Loucy (cell line): ENCODE results near the gene ADCY2.

Experiments used
- H2AFZ ChIP-seq: fragments of 200-600 bp; sonication (generic); 2 replicates; pipeline ENCODE4 v1.6.0; 2016; ENCODE audit warnings: antibody characterized with exemption, mild to moderate bottlenecking, low read length, moderate library complexity
- H3F3A ChIP-seq: fragments of 200-600 bp; 2 replicates; pipeline ENCODE4 v1.6.0; 2016; ENCODE audit warnings: antibody characterized with exemption, low read depth, mild to moderate bottlenecking
- H3K27me3 ChIP-seq: fragments of 200-600 bp; sonication (generic); 2 replicates; pipeline ENCODE4 v1.6.1; 2014; ENCODE audit warnings: low read length, mild to moderate bottlenecking; ENCODE audit not compliant: insufficient read depth, poor library complexity, severe bottlenecking
- H3K36me3 ChIP-seq: fragments of 200-600 bp; sonication (generic); 2 replicates; pipeline ENCODE4 v1.6.1; 2016; ENCODE audit warnings: low read length; ENCODE audit not compliant: insufficient read depth
- H3K4me1 ChIP-seq: fragments of 200-600 bp; sonication (generic); 2 replicates; pipeline ENCODE4 v1.5.1; 2014; ENCODE audit warnings: low read length, mild to moderate bottlenecking; ENCODE audit not compliant: insufficient read depth, poor library complexity, severe bottlenecking
- H3K4me2 ChIP-seq: fragments of 200-600 bp; sonication (generic); 2 replicates; pipeline ENCODE4 v1.6.0; 2014; ENCODE audit warnings: antibody characterized with exemption, low read length, low read depth, mild to moderate bottlenecking; ENCODE audit not compliant: poor library complexity, severe bottlenecking
- H3K4me3 ChIP-seq: fragments of 200-600 bp; sonication (generic); 2 replicates; pipeline ENCODE4 v1.5.1; 2014; ENCODE audit warnings: low read length, mild to moderate bottlenecking, mixed read lengths; ENCODE audit not compliant: poor library complexity, severe bottlenecking
- H3K79me2 ChIP-seq: fragments of 200-600 bp; sonication (generic); 2 replicates; pipeline ENCODE4 v1.6.1; 2014; ENCODE audit warnings: low read length; ENCODE audit not compliant: insufficient read depth
- H3K9ac ChIP-seq: fragments of 200-600 bp; sonication (generic); 2 replicates; pipeline ENCODE4 v1.6.0; 2014; ENCODE audit warnings: mild to moderate bottlenecking, low read depth, low read length, moderate library complexity; ENCODE audit not compliant: poor library complexity, severe bottlenecking
- H3K9me2 ChIP-seq: fragments of 200-600 bp; sonication (generic); replicated peaks from 2 replicates; pipeline ENCODE4 v1.6.1; 2016; ENCODE audit warnings: low read depth, low read length, mixed read lengths
- H3K9me3 ChIP-seq: fragments of 200-600 bp; sonication (generic); 2 replicates; pipeline ENCODE4 v1.6.1; 2014; ENCODE audit warnings: mild to moderate bottlenecking, antibody characterized with exemption, low read length, low read depth; ENCODE audit not compliant: insufficient read depth
- H4K20me1 ChIP-seq: fragments of 200-600 bp; sonication (generic); 2 replicates; pipeline ENCODE4 v1.6.0; 2014; ENCODE audit warnings: antibody characterized with exemption, low read length, mild to moderate bottlenecking; ENCODE audit not compliant: insufficient read depth, poor library complexity, severe bottlenecking
- EZH2phosphoT487 ChIP-seq: fragments of 200-600 bp; IDR thresholded peaks from 2 replicates; pipeline ENCODE4 v1.6.1; 2018; ENCODE audit warnings: antibody characterized with exemption, mild to moderate bottlenecking, moderate library complexity, borderline replicate concordance
- TF ChIP-seq, protein P1 (sequence below): fragments of 200-600 bp; sonication (generic); conservative IDR thresholded peaks from 2 replicates; pipeline ENCODE4 v1.5.1; 2014; ENCODE audit warnings: mild to moderate bottlenecking, antibody characterized with exemption, low read length

ADCY2 gene

DNA sequence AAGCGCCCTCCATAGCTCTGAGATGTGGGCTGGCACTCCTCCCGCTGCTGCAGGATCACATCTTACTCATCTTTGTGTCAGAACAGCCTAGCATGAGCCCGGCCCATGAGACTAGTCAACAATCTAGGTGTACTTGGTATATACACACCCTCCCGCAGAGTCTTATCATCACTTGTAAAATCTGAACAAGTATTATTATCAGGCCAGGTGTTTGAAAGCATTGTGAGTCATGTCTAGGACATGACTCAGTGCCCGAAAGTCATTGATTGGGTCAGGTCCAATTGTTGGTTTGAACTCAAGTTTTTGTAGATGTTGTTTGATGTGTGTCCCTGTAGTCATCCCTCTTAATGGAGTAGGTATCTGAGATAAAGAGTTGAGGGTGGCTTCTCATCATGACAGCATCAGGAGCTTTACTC is 346.3 kb downstream of the ADCY2 start:
- Histone ChIP-seq H3K79me2 (no peaks in the 10 kb centered on the region), H3K36me3 (no peaks in the 10 kb centered on the region), H3K4me3 (no peak overlapping the region), H3K9me3 (no peaks in the 10 kb centered on the region), H2AFZ (no peak overlapping the region), H4K20me1 (no peaks in the 10 kb centered on the region), H3K4me1 (peaks cover 5% of the 10 kb centered on the region), H3K4me2 (no peak overlapping the region), H3K9me2 (no peaks in the 10 kb centered on the region), H3K9ac (no peak overlapping the region), H3F3A (no peaks in the 10 kb centered on the region), H3K27me3 (no peaks in the 10 kb centered on the region)
- TF ChIP-seq EZH2phosphoT487 = no peak
- TF ChIP-seq, protein P1, sequence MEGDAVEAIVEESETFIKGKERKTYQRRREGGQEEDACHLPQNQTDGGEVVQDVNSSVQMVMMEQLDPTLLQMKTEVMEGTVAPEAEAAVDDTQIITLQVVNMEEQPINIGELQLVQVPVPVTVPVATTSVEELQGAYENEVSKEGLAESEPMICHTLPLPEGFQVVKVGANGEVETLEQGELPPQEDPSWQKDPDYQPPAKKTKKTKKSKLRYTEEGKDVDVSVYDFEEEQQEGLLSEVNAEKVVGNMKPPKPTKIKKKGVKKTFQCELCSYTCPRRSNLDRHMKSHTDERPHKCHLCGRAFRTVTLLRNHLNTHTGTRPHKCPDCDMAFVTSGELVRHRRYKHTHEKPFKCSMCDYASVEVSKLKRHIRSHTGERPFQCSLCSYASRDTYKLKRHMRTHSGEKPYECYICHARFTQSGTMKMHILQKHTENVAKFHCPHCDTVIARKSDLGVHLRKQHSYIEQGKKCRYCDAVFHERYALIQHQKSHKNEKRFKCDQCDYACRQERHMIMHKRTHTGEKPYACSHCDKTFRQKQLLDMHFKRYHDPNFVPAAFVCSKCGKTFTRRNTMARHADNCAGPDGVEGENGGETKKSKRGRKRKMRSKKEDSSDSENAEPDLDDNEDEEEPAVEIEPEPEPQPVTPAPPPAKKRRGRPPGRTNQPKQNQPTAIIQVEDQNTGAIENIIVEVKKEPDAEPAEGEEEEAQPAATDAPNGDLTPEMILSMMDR = no peak

DNA sequence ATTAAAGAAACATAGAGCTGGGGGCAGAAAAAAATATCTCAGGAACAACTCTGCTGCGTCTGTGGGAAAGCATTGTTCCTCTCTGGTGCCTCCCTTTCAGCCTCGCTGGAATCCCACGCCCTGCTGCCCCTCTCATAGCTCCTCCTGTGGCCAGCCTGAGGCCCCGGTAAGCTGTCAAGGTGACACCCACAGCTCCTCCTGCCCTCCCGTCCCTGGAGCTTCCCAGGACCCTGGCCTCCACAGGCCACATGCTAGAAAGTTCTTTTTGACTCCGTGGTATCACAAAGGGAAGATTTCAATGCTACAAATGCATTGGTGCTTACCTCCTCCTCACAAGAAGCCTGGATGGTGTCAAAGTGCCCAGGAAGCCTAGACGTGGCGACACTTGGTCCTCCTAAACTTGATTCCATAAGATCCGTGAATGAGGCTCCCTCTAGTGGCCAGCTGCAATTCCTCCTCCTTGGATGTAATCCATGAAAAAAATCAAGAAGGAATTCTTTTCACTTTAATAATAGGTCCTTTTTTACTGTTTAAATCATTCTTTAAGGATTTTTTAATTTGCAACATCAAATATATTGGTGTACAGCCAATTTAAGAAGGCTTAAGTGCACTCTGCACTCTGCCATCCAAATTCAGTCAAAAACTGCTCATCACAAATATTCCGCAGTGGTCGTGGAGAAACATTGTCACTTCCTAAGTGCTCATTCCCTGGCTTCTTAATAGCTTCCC is 350.1 kb downstream of the ADCY2 start:
- Histone ChIP-seq H3K27me3 (no peaks in the 10 kb centered on the region), H3K9me2 (no peaks in the 10 kb centered on the region), H3K4me3 (no peak overlapping the region), H3F3A (no peaks in the 10 kb centered on the region), H3K9me3 (no peaks in the 10 kb centered on the region), H3K9ac (no peak overlapping the region), H3K4me2 (no peak overlapping the region), H3K36me3 (no peaks in the 10 kb centered on the region), H4K20me1 (no peaks in the 10 kb centered on the region), H2AFZ (no peak overlapping the region), H3K79me2 (no peaks in the 10 kb centered on the region), H3K4me1 (peaks cover 5% of the 10 kb centered on the region)
- TF ChIP-seq, protein P1 = peak; percentile 97
- TF ChIP-seq EZH2phosphoT487 = no peak

DNA sequence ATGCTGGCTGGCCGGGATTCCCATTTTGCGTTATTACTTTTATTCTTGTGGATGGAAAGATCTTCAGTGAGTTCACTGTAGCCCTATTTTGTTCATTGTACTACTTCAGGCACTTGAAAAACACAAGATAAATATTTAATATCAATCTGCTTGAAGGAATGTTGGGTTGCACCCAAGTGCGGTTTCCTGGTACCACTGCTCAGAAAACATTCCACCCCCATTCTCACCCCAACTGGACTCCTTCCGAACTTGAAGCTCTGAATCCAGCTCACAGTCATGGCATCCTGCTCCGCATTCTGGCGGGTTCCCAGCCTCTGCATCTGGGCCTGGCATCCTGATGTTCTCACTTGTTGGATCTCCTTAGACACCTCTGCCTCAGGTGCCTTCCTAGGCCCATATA is 351.8 kb downstream of the ADCY2 start:
- Histone ChIP-seq H3K36me3 (no peaks in the 10 kb centered on the region), H3K4me3 (no peak overlapping the region), H3K9me3 (no peaks in the 10 kb centered on the region), H3K9ac (no peak overlapping the region), H3K27me3 (no peaks in the 10 kb centered on the region), H4K20me1 (no peaks in the 10 kb centered on the region), H3K79me2 (no peaks in the 10 kb centered on the region), H3F3A (no peaks in the 10 kb centered on the region), H2AFZ (no peak overlapping the region), H3K4me1 (peaks cover 5% of the 10 kb centered on the region), H3K4me2 (no peak overlapping the region), H3K9me2 (no peaks in the 10 kb centered on the region)
- TF ChIP-seq EZH2phosphoT487 = no peak

DNA sequence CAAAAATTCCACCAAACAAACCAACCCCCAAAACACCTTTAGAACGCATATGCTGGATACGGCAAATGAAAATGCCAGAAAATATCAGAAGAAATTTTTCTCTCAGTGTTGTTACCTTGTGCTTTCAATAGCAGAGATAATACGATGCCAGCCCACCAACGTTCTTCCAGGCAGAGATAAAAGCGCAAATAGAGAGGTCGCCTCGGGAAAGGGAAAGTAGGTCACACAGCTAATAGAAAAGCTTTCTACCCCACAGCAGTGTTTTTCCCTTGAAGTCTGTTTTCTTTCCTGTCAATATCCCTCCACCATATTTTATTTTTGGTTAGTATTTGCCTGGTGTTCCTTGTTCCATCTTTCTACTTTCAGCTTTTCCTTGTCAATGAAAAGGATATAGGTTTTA is 353.7 kb downstream of the ADCY2 start:
- TF ChIP-seq, protein P1 = no peak
- TF ChIP-seq EZH2phosphoT487 = no peak
- Histone ChIP-seq H3K4me3 (no peak overlapping the region), H3K4me2 (no peak overlapping the region), H2AFZ (no peak overlapping the region), H3K36me3 (no peaks in the 10 kb centered on the region), H3K9me2 (no peaks in the 10 kb centered on the region), H3K27me3 (no peaks in the 10 kb centered on the region), H4K20me1 (no peaks in the 10 kb centered on the region), H3K4me1 (peaks cover 18% of the 10 kb centered on the region), H3K79me2 (no peaks in the 10 kb centered on the region), H3K9me3 (no peaks in the 10 kb centered on the region), H3F3A (no peaks in the 10 kb centered on the region), H3K9ac (no peak overlapping the region)
